HepG2 (cell line): ENCODE measurements around the gene TNFSF18.

Source experiments
- EEA1 ChIP-seq: sonication (generic); formaldehyde crosslinking; IDR thresholded peaks from 2 replicates; pipeline ENCODE4 v1.5.1; 2020; ENCODE audit warnings: mild to moderate bottlenecking, missing genetic modification reagents, borderline replicate concordance
- ELF1 ChIP-seq: sonication (generic); formaldehyde crosslinking; IDR thresholded peaks from 2 replicates; pipeline ENCODE4 v1.4.0; 2020; ENCODE audit warnings: missing genetic modification reagents
- ZNF274 ChIP-seq: sonication (generic); formaldehyde crosslinking; IDR thresholded peaks from 2 replicates; pipeline ENCODE4 v1.5.1; 2020; ENCODE audit warnings: mild to moderate bottlenecking, missing genetic modification reagents
- ZNF282 ChIP-seq: fragments of 450-650 bp; IDR thresholded peaks from 2 replicates; pipeline ENCODE4 v1.6.1; 2018; ENCODE audit not compliant: partially characterized antibody
- TF ChIP-seq, protein P1 (sequence below): IDR thresholded peaks from 2 replicates; pipeline ENCODE4 v1.6.1; 2016; ENCODE audit warnings: missing genetic modification reagents, missing compliant biosample characterization

DNA sequence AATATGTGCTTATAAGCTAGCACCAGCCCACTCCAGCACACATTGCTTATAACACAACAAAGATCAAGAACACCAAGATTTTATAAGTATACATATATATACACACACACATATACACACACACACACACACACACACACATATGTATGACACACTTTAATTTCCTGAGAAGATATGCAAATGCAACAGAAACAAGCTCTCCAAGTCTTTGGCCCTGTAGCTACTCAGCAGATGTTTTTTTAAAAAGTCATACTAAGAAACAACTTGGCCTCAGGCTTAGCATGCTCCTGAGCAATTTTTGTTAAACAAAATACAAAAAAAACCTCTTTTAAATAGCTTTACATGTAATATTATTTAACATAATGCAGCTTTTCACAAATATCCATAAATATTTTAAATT is 11.1 kb downstream of the TNFSF18 start:
- TF ChIP-seq, protein P1, sequence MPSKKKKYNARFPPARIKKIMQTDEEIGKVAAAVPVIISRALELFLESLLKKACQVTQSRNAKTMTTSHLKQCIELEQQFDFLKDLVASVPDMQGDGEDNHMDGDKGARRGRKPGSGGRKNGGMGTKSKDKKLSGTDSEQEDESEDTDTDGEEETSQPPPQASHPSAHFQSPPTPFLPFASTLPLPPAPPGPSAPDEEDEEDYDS (CRISPR knock-in tag): no peak
- TF ChIP-seq ELF1 (CRISPR knock-in tag) (no peak), ZNF282 (no peak), ZNF274 (CRISPR knock-in tag) (no peak), EEA1 (CRISPR knock-in tag) (no peak)
